Measurements from ENCODE around the gene SLC38A2.

SLC38A2 gene

GRCh38 chr12:46370792-46371717 is 1.5 kb downstream of the SLC38A2 start (continued):
- TF ChIP-seq, protein P1, sequence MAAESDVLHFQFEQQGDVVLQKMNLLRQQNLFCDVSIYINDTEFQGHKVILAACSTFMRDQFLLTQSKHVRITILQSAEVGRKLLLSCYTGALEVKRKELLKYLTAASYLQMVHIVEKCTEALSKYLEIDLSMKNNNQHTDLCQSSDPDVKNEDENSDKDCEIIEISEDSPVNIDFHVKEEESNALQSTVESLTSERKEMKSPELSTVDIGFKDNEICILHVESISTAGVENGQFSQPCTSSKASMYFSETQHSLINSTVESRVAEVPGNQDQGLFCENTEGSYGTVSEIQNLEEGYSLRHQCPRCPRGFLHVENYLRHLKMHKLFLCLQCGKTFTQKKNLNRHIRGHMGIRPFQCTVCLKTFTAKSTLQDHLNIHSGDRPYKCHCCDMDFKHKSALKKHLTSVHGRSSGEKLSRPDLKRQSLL (tag by site-specific recombination; IDR thresholded peaks at IDR 0.05): 0 out of 2 replicates have a peak, but pooled peaks have one; percentile 36
- TF ChIP-seq ZSCAN30 (tag by site-specific recombination; IDR thresholded peaks at IDR 0.05): peak; percentile 61; the same call in 1 of the 2 replicates
- TF ChIP-seq ZNF623 (tag by site-specific recombination; IDR thresholded peaks at IDR 0.05): no peak
- TF ChIP-seq ZIC2 (tag by site-specific recombination; IDR thresholded peaks at IDR 0.05): peak; percentile 65
- TF ChIP-seq ZNF280D (tag by site-specific recombination; IDR thresholded peaks at IDR 0.05): no peak
- TF ChIP-seq, protein P2, sequence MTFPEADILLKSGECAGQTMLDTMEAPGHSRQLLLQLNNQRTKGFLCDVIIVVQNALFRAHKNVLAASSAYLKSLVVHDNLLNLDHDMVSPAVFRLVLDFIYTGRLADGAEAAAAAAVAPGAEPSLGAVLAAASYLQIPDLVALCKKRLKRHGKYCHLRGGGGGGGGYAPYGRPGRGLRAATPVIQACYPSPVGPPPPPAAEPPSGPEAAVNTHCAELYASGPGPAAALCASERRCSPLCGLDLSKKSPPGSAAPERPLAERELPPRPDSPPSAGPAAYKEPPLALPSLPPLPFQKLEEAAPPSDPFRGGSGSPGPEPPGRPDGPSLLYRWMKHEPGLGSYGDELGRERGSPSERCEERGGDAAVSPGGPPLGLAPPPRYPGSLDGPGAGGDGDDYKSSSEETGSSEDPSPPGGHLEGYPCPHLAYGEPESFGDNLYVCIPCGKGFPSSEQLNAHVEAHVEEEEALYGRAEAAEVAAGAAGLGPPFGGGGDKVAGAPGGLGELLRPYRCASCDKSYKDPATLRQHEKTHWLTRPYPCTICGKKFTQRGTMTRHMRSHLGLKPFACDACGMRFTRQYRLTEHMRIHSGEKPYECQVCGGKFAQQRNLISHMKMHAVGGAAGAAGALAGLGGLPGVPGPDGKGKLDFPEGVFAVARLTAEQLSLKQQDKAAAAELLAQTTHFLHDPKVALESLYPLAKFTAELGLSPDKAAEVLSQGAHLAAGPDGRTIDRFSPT (tag by site-specific recombination; IDR thresholded peaks at IDR 0.05): peak; percentile 88
- TF ChIP-seq, protein P3, sequence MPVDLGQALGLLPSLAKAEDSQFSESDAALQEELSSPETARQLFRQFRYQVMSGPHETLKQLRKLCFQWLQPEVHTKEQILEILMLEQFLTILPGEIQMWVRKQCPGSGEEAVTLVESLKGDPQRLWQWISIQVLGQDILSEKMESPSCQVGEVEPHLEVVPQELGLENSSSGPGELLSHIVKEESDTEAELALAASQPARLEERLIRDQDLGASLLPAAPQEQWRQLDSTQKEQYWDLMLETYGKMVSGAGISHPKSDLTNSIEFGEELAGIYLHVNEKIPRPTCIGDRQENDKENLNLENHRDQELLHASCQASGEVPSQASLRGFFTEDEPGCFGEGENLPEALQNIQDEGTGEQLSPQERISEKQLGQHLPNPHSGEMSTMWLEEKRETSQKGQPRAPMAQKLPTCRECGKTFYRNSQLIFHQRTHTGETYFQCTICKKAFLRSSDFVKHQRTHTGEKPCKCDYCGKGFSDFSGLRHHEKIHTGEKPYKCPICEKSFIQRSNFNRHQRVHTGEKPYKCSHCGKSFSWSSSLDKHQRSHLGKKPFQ (tag by site-specific recombination; IDR thresholded peaks at IDR 0.05): no peak
- peak; percentile 73; the same call in 1 of the 2 replicates for TF ChIP-seq KLF8 (tag by site-specific recombination; IDR thresholded peaks at IDR 0.05)
- peak; percentile 70 for TF ChIP-seq KLF9 (tag by site-specific recombination; IDR thresholded peaks at IDR 0.05; ENCODE audit: low read depth)
- no peak for TF ChIP-seq ZNF221 (tag by site-specific recombination; IDR thresholded peaks at IDR 0.05; ENCODE audit: borderline replicate concordance)
- TF ChIP-seq, protein P4, sequence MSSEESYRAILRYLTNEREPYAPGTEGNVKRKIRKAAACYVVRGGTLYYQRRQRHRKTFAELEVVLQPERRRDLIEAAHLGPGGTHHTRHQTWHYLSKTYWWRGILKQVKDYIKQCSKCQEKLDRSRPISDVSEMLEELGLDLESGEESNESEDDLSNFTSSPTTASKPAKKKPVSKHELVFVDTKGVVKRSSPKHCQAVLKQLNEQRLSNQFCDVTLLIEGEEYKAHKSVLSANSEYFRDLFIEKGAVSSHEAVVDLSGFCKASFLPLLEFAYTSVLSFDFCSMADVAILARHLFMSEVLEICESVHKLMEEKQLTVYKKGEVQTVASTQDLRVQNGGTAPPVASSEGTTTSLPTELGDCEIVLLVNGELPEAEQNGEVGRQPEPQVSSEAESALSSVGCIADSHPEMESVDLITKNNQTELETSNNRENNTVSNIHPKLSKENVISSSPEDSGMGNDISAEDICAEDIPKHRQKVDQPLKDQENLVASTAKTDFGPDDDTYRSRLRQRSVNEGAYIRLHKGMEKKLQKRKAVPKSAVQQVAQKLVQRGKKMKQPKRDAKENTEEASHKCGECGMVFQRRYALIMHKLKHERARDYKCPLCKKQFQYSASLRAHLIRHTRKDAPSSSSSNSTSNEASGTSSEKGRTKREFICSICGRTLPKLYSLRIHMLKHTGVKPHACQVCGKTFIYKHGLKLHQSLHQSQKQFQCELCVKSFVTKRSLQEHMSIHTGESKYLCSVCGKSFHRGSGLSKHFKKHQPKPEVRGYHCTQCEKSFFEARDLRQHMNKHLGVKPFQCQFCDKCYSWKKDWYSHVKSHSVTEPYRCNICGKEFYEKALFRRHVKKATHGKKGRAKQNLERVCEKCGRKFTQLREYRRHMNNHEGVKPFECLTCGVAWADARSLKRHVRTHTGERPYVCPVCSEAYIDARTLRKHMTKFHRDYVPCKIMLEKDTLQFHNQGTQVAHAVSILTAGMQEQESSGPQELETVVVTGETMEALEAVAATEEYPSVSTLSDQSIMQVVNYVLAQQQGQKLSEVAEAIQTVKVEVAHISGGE (tag by site-specific recombination; conservative IDR thresholded peaks at IDR 0.05; ENCODE audit: low read depth): peak; percentile 87
- TF ChIP-seq ZNF248 (tag by site-specific recombination; IDR thresholded peaks at IDR 0.05): no peak
- TF ChIP-seq ZNF561 (tag by site-specific recombination; IDR thresholded peaks at IDR 0.05; ENCODE audit: borderline replicate concordance): peak; percentile 47; the same call in 1 of the 2 replicates
- no peak for TF ChIP-seq ZNF830 (tag by site-specific recombination; IDR thresholded peaks at IDR 0.05; ENCODE audit: low read depth)
- TF ChIP-seq ZNF670 (tag by site-specific recombination; IDR thresholded peaks at IDR 0.05; ENCODE audit: low read depth): no peak
- peak; percentile 48 for TF ChIP-seq ZNF596 (tag by site-specific recombination; IDR thresholded peaks at IDR 0.05)
- peak; percentile 73 for TF ChIP-seq ZBTB17 (tag by site-specific recombination; IDR thresholded peaks at IDR 0.05)
- TF ChIP-seq ZNF2 (tag by site-specific recombination; IDR thresholded peaks at IDR 0.05): 0 out of 2 replicates have a peak, but pooled peaks have one; percentile 63
- TF ChIP-seq KLF17 (tag by site-specific recombination; IDR thresholded peaks at IDR 0.05): no peak; the same call in 1 of the 2 replicates
- peak; percentile 70; the same call in 1 of the 2 replicates for TF ChIP-seq ZNF777 (tag by site-specific recombination; IDR thresholded peaks at IDR 0.05; ENCODE audit: borderline replicate concordance)
- peak; percentile 42; the same call in 1 of the 2 replicates for TF ChIP-seq SP7 (tag by site-specific recombination; IDR thresholded peaks at IDR 0.05)
- TF ChIP-seq ZBTB1 (tag by site-specific recombination; IDR thresholded peaks at IDR 0.05): 0 out of 2 replicates have a peak, but pooled peaks have one; percentile 43
- 0 out of 2 replicates have a peak, but pooled peaks have one; percentile 10 for TF ChIP-seq FEZF1 (tag by site-specific recombination; IDR thresholded peaks at IDR 0.05)
- TF ChIP-seq ZNF394 (tag by site-specific recombination; IDR thresholded peaks at IDR 0.05; ENCODE audit: borderline replicate concordance): 0 out of 2 replicates have a peak, but pooled peaks have one; percentile 39
- TF ChIP-seq ZNF324 (tag by site-specific recombination; IDR thresholded peaks at IDR 0.05): 0 out of 2 replicates have a peak, but pooled peaks have one; percentile 29
